Ishikawa (cell line): Measurements from ENCODE around the gene THSD4.

Experiments used
- CEBPB ChIP-seq: IDR thresholded peaks from 2 replicates; pipeline ENCODE4 v1.6.1; 2012
- CREB1 ChIP-seq: IDR thresholded peaks from 2 replicates; pipeline ENCODE4 v1.6.1; 2012; ENCODE audit warnings: low read depth
- EGR1 ChIP-seq: IDR thresholded peaks from 2 replicates; pipeline ENCODE4 v1.6.1; 2012
- EP300 ChIP-seq: IDR thresholded peaks from 2 replicates; pipeline ENCODE4 v1.6.1; 2012; ENCODE audit warnings: borderline replicate concordance
- FOXM1 ChIP-seq: IDR thresholded peaks from 2 replicates; pipeline ENCODE4 v1.6.1; 2012; ENCODE audit warnings: low read depth, borderline replicate concordance
- NFIC ChIP-seq: IDR thresholded peaks from 2 replicates; pipeline ENCODE4 v1.6.1; 2012
- RAD21 ChIP-seq: IDR thresholded peaks from 2 replicates; pipeline ENCODE4 v1.6.1; 2012; ENCODE audit warnings: low read depth
- TAF1 ChIP-seq: IDR thresholded peaks from 2 replicates; pipeline ENCODE4 v1.6.1; 2012; ENCODE audit warnings: low read depth, mild to moderate bottlenecking
- TCF12 ChIP-seq: IDR thresholded peaks from 2 replicates; pipeline ENCODE4 v1.6.1; 2012; ENCODE audit warnings: low read depth
- TEAD4 ChIP-seq: IDR thresholded peaks from 2 replicates; pipeline ENCODE4 v1.6.1; 2012
- YY1 ChIP-seq: IDR thresholded peaks from 2 replicates; pipeline ENCODE4 v1.6.1; 2012; ENCODE audit warnings: low read depth
- ZBTB7A ChIP-seq: IDR thresholded peaks from 2 replicates; pipeline ENCODE4 v1.6.1; 2012; ENCODE audit warnings: low read depth
- TF ChIP-seq, protein P1 (sequence below): IDR thresholded peaks from 2 replicates; pipeline ENCODE4 v1.6.1; 2012; ENCODE audit warnings: low read depth, mild to moderate bottlenecking
- TF ChIP-seq, protein P2 (sequence below): IDR thresholded peaks from 2 replicates; pipeline ENCODE4 v1.6.1; 2012
- TF ChIP-seq, protein P3 (sequence below): IDR thresholded peaks from 2 replicates; pipeline ENCODE4 v1.6.1; 2012

THSD4 gene

DNA sequence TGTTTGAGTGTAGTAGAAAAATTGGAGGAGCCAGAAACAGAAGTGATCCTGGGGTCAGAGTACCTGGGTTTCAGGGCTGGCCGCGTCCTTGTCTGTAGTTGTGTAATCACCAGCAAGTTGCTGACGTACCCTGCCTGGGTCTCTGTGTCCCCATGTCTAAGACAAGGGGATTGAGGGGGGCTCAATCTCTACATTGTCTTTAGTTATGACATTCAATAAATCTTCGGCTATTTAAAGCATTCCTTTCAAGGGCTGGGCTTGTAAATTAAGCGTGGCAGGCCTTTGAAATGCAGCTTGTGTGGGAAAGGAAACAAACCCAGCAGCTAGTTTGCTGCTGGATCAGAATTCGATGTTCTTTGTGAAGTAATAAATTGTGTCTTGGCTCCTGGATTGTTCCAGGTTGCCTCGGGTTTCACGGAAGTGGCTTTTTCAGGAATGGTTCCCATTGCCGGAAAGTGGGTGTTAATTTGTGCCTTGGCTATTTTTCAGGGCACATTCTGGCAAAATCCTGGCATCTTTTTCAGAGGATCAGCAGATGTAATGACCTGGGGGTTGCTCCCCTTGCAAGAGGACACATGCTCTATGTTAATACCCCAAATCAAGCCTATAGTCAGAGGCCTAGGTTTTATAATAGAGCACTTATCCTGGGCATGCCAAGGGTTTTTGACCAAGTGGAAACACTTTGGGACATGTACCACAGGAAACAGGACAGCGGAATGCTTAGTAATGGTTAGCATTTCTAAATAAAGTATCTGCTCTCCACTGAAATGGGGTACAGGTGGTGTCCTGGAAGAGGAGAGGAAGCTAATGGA is 400.3 kb downstream of the THSD4 start:
- TF ChIP-seq CEBPB (peak; percentile 81), TCF12 (peak; percentile 75), TAF1 (no peak), EP300 (peak; percentile 82; the same call in 1 of the 2 replicates), TEAD4 (peak; percentile 44; the same call in 1 of the 2 replicates), NFIC (peak; percentile 56), EGR1 (no peak), YY1 (no peak), FOXM1 (peak; percentile 79), CREB1 (no peak), RAD21 (no peak), ZBTB7A (no peak)
- TF ChIP-seq, protein P1, sequence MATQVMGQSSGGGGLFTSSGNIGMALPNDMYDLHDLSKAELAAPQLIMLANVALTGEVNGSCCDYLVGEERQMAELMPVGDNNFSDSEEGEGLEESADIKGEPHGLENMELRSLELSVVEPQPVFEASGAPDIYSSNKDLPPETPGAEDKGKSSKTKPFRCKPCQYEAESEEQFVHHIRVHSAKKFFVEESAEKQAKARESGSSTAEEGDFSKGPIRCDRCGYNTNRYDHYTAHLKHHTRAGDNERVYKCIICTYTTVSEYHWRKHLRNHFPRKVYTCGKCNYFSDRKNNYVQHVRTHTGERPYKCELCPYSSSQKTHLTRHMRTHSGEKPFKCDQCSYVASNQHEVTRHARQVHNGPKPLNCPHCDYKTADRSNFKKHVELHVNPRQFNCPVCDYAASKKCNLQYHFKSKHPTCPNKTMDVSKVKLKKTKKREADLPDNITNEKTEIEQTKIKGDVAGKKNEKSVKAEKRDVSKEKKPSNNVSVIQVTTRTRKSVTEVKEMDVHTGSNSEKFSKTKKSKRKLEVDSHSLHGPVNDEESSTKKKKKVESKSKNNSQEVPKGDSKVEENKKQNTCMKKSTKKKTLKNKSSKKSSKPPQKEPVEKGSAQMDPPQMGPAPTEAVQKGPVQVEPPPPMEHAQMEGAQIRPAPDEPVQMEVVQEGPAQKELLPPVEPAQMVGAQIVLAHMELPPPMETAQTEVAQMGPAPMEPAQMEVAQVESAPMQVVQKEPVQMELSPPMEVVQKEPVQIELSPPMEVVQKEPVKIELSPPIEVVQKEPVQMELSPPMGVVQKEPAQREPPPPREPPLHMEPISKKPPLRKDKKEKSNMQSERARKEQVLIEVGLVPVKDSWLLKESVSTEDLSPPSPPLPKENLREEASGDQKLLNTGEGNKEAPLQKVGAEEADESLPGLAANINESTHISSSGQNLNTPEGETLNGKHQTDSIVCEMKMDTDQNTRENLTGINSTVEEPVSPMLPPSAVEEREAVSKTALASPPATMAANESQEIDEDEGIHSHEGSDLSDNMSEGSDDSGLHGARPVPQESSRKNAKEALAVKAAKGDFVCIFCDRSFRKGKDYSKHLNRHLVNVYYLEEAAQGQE, result no peak
- TF ChIP-seq, protein P2, sequence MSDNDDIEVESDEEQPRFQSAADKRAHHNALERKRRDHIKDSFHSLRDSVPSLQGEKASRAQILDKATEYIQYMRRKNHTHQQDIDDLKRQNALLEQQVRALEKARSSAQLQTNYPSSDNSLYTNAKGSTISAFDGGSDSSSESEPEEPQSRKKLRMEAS, result no peak
- TF ChIP-seq, protein P3, sequence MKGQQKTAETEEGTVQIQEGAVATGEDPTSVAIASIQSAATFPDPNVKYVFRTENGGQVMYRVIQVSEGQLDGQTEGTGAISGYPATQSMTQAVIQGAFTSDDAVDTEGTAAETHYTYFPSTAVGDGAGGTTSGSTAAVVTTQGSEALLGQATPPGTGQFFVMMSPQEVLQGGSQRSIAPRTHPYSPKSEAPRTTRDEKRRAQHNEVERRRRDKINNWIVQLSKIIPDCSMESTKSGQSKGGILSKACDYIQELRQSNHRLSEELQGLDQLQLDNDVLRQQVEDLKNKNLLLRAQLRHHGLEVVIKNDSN, result no peak

DNA sequence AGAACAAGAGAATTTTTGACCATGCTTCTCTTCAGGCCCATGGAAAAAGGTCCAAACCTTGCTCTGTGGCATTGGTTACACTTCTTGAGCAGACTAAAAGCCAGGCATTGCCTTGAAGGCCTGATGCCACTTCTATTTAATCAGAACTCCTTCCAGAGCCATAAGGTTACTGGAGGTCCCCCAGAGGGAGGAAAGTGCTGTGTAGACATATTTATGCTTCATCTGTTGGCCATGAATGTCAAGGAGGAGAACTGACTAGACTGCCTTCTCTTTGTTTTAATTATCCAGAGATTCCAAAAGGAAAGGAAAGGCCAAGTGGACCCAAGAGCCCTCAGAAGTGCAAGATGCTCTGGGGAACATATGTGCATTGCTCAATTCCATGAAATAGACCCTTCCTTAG is 402.5 kb downstream of the THSD4 start:
- TF ChIP-seq YY1, result no peak
- no peak for TF ChIP-seq EGR1
- TF ChIP-seq ZBTB7A, result no peak

DNA sequence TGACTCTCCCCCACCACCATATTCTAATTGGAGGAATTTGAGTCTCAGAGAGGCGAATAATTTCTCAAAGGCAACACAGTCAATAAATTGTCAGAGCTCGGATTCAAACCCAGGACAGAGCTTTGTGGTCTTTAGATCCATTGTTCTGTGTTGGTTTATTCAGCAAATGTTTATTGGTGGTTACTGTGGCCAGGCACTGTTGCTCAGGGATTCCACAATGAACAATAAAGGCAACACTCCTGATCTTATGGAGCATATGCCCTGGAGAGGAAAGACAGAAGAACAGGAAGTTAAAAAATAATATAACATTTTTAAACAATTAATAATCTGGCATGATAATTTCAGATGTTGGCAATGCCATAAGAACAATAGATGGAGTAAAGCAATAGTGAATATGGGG is 403.4 kb downstream of the THSD4 start:
- TF ChIP-seq TCF12 (no peak), YY1 (no peak), FOXM1 (no peak), TEAD4 (no peak), EP300 (no peak), EGR1 (no peak), ZBTB7A (no peak), RAD21 (no peak), NFIC (no peak)
- TF ChIP-seq, protein P1, result no peak
- TF ChIP-seq, protein P3, result no peak
- TF ChIP-seq, protein P2, result no peak

DNA sequence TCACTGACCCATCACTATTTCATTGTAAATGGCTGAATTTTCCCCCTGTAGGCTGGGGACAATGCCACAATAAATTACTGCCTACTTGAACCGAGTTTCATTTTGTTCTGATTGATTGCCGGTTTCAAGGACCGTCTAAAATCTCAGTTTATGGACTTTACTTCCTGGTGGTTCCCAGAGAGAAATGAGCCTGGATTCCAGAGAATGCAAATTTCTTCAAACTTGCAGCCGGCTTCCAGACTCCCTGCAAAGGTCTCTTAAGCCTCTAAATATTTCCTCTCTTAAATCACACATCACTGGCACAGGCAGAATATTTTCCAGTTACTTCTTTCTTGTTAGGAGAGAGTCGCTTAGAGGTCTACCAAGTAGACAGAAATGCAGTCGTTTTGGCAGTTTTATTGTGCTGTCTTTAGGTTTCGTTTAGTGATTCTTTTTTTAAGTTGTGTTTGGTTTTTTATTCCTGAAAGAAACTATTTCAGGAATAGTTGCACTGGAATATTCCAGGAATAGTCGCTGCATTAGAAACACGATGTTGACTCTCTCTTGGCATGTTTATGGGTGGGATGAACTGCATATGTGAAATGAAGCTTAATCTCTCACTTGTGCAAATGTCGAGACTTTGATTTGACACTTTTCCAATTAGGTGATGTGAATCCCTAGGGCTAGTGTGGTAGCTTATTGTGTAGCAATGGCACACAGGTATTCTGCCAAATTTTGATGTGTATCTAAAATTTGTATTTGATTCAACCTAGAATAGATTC is 411.0 kb downstream of the THSD4 start:
- TF ChIP-seq, protein P1, result no peak
- TF ChIP-seq TCF12 (0 out of 2 replicates have a peak, but pooled peaks have one; percentile 31), EGR1 (no peak), EP300 (peak; percentile 21; the same call in 1 of the 2 replicates)
